Measurements from ENCODE around the gene CABP2.
"Not testable (repeated sequence)": the region's sequence is repeated elsewhere in the genome, so short reads cannot be mapped to it uniquely, and the experiment has no call there.

- TF ChIP-seq, protein P1, sequence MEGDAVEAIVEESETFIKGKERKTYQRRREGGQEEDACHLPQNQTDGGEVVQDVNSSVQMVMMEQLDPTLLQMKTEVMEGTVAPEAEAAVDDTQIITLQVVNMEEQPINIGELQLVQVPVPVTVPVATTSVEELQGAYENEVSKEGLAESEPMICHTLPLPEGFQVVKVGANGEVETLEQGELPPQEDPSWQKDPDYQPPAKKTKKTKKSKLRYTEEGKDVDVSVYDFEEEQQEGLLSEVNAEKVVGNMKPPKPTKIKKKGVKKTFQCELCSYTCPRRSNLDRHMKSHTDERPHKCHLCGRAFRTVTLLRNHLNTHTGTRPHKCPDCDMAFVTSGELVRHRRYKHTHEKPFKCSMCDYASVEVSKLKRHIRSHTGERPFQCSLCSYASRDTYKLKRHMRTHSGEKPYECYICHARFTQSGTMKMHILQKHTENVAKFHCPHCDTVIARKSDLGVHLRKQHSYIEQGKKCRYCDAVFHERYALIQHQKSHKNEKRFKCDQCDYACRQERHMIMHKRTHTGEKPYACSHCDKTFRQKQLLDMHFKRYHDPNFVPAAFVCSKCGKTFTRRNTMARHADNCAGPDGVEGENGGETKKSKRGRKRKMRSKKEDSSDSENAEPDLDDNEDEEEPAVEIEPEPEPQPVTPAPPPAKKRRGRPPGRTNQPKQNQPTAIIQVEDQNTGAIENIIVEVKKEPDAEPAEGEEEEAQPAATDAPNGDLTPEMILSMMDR (IDR thresholded peaks at IDR 0.05), result not testable (repeated sequence)
- not testable (repeated sequence) for TF ChIP-seq POLR2AphosphoS5 (IDR thresholded peaks at IDR 0.05); POLR2A (IDR thresholded peaks at IDR 0.05; ENCODE audit: low read depth); EP300 (IDR thresholded peaks at IDR 0.05)
Measured at GRCh38 chr11:67485873-67486361, 37.3 kb downstream of the CABP2 start.
